ENCODE results near the gene MISP. TPM values are rescaled to one million over a fixed set of nuclear protein-coding genes. Genes with fewer than 3 reads are reported as not detected.

The MISP gene
- polyA plus RNA-seq, 3 donors: 6.4 to 7.6 (median 6.5) TPM

GRCh38 chr19:793806-794205 lies 42.9 kb downstream of the MISP start:
- DNase-seq (ENCODE audit: low read depth in 3 of 3, low spot score in 2 of 3): no peak

GRCh38 chr19:795073-795611 lies 44.2 kb downstream of the MISP start:
- DNase-seq (ENCODE audit: low read depth in 3 of 3, low spot score in 2 of 3): no peak

DNA sequence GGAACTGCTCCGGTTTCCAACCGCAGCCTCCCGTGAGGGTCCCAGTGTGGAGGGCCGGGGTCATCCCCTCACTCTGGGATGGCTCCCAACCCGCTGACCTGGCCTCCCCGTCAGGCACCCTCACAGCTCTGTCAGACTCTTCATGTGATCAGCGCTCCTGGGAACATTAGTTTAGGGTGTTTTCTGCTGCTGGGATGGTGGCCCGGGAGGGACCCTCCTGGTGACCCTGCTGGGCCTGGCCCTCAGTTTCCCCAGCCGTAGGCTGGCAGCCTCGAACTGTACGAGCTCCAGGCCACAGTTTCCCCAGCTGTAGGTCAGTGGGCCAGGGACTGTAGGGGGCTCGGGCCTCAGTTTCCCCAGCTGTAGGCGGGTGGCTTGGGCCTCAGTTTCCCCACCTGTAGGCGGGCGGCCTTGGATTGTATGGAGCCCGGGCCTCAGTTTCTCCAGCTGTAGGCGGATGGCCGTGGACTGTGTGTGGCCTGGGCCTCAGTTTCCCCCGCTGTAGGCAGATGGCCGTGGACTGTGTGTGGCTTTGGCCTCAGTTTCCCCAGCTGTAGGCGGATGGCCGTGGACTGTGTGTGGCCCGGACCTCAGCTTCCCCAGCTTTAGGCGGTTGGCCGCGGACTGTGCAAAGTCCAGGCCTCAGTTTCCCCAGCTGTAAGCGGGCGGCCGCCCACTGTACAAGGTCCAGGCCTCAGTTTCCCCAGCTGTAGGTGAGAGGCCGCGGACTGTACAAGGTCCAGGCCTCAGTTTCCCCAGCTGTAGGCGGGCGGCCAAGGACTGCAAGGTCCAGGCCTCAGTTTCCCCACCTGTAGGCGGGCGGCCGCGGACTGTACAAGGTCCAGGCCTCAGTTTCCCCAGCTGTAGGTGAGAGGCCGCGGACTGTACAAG lies 45.0 kb downstream of the MISP start:
- DNase-seq (ENCODE audit: low read depth in 3 of 3, low spot score in 2 of 3): no peak

- DNase-seq (ENCODE audit: low read depth in 3 of 3, low spot score in 2 of 3): peak; percentile 99
Observed at GRCh38 chr19:796692-797527, 46.0 kb downstream of the MISP start, which contains the start of gene PTBP1. Gene PTBP1, plus strand, starts transcription at chr19:797452. Its CDS starts 46 bp downstream, at chr19:797498.

DNA sequence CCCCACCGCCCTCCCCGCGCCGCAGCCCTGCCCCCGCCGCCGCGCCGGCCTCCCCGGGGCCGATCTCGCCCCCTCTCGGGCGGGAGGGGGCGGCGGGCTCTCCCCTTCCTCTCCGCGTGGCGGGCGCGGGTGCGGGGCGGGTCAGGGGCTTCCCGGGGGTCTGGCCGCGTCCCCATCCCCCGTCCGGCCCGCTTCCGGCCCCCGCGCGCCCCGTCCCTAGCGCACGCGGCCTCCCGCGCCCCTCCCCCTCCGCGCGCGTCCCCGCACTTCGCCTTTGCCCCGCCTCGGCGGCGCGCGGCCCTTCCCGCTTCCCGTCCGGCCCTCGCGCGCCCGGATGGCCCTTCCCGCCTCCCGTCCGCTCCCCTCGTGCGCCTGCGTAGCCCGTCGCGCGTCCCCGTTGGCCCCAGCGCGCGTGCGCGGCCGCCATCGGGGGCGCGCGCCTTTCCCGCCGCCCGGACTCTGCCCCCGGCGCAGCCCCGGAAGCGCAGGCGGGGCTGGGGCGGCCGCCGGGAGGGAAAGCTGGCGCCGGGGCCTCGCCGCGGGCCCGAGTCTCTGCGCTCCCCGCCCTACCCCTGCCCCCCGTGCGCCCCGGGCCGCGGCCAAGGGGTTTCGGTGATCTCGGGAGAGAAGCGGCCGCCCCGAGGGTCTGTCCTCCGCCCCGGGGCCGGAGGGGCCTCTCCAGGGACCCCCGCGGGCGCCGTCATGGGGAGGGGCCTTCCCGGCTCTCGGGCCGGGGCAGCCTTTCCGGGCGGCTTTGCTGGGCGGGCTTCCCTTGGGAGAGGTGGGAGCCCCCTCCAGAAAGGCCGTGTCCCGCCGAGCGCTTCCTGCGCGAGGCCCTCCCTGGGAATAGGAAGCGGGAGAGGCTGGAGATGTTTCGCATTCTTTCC lies 46.9 kb downstream of the MISP start:
- peak in 2 of 3 donors; percentile 74 to 77 for DNase-seq (ENCODE audit: low read depth in 3 of 3, low spot score in 2 of 3)

GRCh38 chr19:798415-799075 lies 47.6 kb downstream of the MISP start:
- DNase-seq (ENCODE audit: low read depth in 3 of 3, low spot score in 2 of 3): no peak

GRCh38 chr19:799076-799881 lies 48.4 kb downstream of the MISP start:
- DNase-seq (ENCODE audit: low read depth in 3 of 3, low spot score in 2 of 3): no peak

GRCh38 chr19:800360-801029 lies 49.6 kb downstream of the MISP start:
- DNase-seq (ENCODE audit: low read depth in 3 of 3, low spot score in 2 of 3): no peak

- DNase-seq (ENCODE audit: low read depth in 3 of 3, low spot score in 2 of 3): no peak
Observed at GRCh38 chr19:801030-801860, 50.3 kb downstream of the MISP start.

- no peak for DNase-seq (ENCODE audit: low read depth in 3 of 3, low spot score in 2 of 3)
Observed at GRCh38 chr19:801861-802497, 51.1 kb downstream of the MISP start.

- DNase-seq (ENCODE audit: low read depth in 3 of 3, low spot score in 2 of 3): no peak
Observed at GRCh38 chr19:802498-803098, 51.7 kb downstream of the MISP start.

DNA sequence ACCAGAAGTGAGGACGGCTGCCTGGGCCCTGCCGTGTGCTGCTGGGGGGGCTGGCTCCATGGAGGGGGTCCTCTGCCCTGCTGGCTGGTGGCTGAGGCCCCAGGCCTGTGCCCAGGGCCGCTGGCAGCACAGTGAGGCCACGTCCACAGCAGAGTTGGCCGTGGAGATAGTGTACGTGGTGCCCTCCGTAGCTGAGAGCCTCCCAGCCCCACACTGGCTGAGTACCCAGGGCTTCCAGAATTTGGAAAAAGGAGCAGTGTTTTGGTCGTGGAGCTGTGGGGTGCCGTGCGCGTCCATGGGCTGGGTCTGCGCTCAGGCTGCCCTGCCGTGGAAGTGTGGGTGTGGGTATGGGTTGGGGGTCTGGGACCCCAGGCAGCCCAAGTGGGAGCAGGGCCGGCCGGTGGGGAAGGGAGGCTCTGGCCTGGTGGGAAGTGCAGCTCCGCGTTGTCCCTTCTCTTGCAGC lies 52.2 kb downstream of the MISP start:
- DNase-seq (ENCODE audit: low read depth in 3 of 3, low spot score in 2 of 3): no peak

- no peak for DNase-seq (ENCODE audit: low read depth in 3 of 3, low spot score in 2 of 3)
Observed at GRCh38 chr19:803686-804418, 52.9 kb downstream of the MISP start.

- DNase-seq (ENCODE audit: low read depth in 3 of 3, low spot score in 2 of 3): no peak
Observed at GRCh38 chr19:804419-805165, 53.7 kb downstream of the MISP start.

DNA sequence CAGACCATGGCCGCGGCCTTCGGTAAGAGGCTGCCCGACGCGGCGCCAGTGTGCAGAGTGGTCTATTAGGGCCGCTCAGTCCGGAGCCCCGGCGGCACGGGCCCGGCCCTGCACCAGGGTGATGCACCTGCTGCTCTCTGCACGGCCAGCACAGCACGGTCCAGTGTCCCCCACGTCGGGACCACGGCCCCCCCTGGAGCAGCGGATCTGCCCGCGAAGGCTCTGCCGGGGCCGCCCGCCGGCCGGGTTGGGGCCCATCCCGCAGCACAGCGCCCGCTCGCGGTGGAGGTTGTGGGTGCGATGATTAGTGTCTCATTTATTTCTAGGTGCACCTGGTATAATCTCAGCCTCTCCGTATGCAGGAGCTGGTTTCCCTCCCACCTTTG lies 54.2 kb downstream of the MISP start:
- no peak for DNase-seq (ENCODE audit: low read depth in 3 of 3, low spot score in 2 of 3)

Data from right renal cortex interstitium (tissue), 3 donors.